ENCODE data around the gene SNAP25.

The SNAP25 gene

GRCh38 chr20:10218536-10219451 is at the start of gene SNAP25:
Gene SNAP25, plus strand, starts transcription at chr20:10218830. Its CDS starts 56,662 bp downstream, at chr20:10275492.
- DNase-seq = peak; percentile 87

GRCh38 chr20:10169752-10170151 is 48.9 kb upstream of the SNAP25 start:
- DNase-seq = no peak

DNA sequence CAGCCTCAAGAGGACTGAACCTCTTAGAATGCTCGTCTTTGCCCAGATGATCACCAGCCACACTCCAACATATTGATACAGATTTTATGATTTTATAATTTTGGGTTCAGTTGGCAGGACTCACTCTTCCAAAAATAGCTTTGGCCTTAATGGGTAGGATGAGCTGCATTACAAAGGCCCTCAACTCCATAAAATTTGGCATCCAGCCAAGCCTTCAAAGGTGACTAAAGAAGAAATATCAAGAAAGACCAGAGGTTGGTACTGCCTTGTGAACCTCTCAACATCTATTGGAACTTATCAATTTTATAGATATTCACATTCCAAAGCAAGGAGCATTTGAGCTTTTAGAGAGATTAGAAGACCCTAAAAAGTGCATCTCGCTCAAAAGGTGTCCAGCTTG is 48.4 kb upstream of the SNAP25 start:
- DNase-seq = no peak

DNA sequence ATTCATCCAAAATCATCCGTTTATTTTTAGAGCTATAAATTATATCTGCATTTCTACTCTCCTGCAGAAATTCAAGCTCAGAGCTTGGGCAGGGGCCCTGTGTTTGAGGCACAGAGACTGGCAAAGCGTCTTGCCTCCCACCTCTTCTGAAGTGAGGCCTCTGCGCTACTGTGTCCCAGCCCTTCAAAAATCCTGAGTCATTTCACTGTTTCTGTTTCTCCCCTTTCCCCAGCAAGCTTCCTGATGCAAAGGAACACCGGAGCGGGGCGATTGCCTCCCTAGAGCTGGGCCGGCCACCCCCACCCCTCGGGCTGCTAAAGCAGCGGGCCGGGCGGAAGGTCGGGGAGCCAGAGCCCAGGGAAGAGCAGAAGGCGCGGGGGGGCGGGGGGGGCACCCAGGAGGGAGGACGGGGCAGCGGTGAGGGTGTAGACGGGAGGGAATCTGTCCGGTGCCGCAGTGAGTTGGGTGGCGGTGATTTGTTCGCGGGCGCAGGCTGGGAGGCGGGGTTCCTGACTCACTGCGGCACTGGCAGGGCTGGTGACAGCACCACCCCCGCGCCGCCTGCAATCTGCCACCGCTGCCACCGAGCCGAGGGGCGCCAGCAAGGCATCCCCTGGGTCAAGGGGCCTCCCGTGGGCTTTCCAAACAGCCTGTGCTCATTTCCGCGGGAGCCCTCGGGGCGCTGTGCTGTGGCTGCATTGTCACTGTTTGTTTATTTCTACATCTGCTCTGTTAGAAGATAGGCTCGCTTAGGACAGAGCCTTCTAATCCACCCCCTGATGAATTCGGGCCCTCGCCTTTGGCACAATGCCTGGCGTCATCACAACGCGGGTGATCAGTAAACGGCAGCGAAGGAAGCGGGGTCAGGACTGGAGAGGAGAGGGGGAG is 46.5 kb upstream of the SNAP25 start:
- DNase-seq = peak; percentile 34

DNA sequence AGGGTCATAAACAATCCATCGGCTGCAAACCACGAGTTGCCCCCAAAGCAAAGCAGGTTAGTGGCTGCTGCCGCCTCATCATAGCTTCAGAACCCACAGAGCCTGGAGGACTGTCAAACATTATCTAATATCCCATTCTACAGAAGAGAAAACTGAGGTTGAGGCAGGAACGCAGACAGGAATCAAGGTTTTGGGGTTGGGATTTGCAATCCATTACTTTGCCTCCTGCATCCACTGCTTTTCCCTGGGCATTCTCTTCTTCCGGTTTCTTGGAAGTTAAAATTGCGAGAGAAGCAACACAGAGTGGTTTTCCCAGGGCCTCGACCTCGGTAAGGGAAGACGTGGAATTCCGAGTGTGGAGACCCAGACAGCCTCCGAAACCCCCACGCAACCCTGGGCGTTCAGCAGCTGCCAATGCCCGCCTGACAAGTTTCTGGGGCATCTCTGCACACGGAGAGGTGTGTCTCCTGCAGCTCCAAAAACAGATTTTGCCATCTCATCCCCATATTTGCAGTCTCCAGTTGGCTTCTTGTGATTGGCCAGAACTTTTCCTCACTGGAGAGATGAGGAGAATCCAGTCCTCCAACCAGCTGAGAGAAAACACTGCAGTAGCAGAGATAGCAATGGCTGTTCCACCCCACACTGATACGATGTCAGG is 45.5 kb upstream of the SNAP25 start:
- no peak for DNase-seq

GRCh38 chr20:10174400-10174799 is 44.2 kb upstream of the SNAP25 start:
- DNase-seq = no peak

DNA sequence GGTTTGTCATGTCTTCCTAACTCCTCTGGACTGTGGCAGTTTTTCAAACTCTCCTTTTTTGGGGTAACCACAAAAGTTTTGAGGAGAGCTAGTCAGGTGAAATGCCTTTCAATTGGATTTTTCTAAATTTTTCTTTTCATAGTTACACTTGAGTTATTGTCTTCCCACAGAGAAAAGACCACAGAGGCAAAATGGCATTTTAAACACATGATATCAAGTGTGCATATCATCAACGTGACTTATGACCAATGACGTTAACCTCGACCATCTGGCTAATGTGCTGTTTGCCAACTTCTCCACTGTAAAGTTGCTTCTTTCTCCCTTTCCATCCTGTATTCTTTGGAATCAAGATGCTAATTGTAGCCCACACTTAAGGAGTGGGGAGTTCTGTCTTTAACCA is 41.3 kb upstream of the SNAP25 start:
- DNase-seq = no peak

DNA sequence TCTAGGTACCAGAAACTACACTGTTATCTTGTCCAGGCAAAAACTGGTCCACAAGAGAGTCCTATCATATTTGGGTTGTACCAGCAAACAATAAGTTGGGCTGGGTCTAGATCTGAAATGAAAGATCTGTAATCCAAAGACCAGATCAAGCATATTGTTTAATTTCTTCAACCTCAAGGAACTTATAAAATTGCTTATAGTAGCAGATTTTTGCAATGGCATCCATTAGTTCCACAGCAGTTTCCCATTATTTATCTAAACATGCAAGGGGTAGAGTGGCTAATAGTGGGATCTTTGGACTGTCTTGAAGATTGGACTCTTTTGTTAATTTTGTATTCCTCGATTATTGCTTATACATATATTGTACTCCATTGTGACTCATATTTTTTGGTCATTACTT is 40.5 kb upstream of the SNAP25 start:
- no peak for DNase-seq

DNA sequence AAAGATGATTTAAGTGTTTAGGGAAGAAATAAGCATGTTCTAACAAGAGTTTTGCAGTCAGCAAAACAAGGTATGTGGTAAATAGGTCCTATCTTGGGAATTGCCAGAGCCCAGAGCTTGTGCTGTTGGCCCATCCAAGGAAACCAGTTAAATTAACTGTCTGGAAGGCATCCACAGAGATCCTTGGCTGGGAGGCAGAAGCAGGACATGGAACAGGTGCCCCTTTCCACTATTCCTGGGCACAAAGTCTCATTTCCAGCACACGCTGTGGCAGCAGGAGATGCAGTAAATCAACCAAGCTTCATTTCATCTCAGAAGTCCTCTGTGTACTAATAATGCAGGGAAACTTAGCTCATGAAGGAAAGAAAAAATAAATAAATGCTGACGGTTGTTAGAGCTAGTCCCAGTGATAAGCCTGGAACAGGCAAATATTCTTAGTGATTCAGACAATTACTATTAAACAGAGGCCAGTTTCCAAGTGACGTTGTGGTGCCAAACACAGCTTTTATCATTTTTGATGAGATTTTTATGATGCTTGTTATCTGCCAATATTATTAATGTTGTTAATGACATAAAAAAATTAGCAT is 39.8 kb upstream of the SNAP25 start:
- no peak for DNase-seq

- no peak for DNase-seq
Observed at GRCh38 chr20:10179574-10180298, 38.9 kb upstream of the SNAP25 start.

- DNase-seq = no peak
Observed at GRCh38 chr20:10180651-10181235, 37.9 kb upstream of the SNAP25 start.

DNA sequence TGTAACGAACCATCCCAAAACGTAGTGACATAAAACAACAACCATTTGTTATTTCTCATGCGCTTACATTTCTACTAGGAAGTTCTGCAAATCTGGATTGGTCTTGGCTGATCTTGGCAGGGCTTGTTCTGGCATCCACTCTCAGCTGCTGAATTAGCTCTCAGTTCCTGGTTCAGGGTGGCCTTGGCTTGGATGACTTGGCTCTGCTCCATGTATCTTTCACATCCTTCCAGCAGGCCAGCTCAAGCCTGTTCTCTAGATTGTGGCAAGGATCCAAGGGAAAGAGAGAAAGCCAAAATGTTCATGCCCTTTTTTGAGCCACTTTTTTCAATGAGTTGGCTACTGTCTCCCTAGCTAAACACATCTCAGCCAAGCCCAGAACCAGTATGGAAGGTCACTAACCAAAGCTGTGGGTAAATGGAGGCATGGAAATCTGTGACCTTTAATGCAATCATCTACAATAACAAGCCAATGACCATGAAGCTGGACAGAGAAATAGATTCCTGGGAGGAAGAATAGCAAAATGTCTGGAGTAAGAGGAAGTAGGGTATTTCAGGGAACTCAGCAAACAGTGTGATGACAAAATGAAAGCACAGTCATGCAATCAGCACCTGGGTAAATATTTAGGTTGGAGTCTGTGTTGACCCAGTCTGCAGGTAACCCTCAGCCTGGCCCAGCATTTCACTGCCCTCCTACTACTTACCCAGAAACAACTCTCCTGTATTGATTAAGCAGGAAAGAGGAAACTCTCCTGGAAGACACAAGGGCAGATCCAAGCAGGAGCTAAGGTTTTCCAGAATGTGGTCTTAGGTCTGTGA is 32.7 kb upstream of the SNAP25 start:
- no peak for DNase-seq

- no peak for DNase-seq
Observed at GRCh38 chr20:10190456-10190855, 28.2 kb upstream of the SNAP25 start.

- no peak for DNase-seq
Observed at GRCh38 chr20:10192171-10192570, 26.5 kb upstream of the SNAP25 start.

- DNase-seq = no peak
Observed at GRCh38 chr20:10194166-10194565, 24.5 kb upstream of the SNAP25 start.

DNA sequence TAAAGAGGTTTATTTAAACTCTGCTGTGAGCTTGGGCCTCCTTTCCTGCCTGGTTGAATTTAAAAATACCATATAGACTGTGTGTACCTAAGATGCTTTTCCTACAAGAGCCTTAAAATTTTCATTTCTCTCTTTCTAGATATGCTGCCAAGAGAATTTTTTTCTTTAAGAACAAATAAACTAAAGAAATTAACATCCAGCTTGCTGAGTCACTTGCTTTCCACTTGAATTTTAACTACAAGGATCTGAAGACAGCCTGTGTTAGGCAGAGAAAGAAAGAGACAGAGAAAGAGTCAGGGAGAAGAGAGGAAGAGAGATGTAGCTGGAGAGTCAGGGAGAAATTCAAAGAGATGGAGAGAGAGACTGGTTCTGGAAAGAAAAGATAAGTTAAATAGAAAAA is 18.3 kb upstream of the SNAP25 start:
- no peak for DNase-seq

GRCh38 chr20:10201321-10201870 is 17.2 kb upstream of the SNAP25 start:
- no peak for DNase-seq

DNA sequence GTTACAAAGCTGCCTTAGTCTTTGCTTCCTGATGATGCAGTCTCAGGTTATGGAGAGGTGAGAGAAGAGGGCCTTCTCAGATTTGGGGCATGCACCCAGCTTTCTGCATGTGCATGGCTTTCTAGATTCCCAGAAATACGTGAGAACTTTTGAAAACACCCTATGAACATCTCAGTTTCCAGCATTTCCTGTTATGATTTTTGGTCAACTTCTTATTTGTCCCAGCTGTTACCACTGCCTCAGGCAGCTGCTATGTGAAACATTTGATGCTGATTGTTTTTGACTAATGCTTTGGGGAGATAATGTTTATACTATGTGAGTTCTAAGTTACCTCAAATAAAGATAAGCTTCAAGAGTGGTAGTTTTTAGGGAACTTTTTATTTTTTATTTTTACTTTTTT is 9.5 kb upstream of the SNAP25 start:
- DNase-seq = no peak

DNA sequence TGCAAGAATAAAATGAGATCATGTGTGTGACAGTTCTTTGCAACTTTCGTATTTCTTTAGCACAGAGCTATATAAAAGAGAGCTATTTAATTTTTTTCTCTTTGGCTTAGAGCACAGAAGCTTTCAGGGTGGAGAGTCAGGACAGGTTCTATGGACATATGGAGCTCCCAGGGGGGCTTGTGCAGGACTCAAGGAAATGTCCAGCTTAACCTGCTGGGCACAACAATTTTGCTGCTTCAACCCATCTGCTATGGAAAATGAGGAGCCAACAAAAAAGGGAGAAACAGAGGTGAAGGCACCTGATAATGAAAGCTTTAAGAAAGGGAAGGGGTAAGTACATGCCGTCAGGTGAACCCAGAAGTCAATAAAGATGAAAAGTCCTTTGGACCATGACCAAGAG is 5.1 kb upstream of the SNAP25 start:
- no peak for DNase-seq

DNA sequence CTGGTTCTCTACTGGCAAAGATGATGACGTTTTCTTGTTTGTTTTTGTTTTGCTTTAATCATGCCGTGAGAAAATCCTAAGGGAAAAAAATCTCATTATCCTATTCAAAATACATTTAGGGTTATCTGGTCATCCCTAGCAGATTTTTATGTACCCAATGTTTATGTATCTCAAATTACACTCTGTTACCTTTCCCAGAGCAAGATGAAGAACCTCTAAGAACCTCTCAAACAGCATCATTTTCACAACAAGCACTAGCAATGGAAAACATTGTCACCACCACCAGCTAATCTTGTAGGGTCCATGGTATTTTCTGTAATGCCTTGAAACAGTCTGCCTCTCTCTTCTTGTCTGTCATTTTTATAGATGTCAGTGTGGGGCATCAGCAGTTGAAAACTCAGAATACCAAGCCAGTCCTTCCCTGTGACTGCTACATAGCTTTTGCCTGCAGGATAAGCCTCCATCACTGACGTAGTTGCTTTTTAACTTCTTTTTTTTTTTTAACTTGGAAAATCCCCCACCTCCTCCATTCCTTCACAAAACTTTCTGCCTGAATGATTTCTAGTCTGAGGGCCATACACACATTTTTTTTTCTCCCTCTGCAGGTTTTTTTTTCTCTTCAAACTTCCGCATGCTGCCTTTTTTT is 2.4 kb upstream of the SNAP25 start:
- no peak for DNase-seq
